Fibroblast of skin of left quadriceps (primary cell): ENCODE measurements around the gene CLIC4.
A peak's percentile ranks its signal among the peaks of the same experiment; 100 is the strongest.
"Not testable (repeated sequence)": the region's sequence is repeated elsewhere in the genome, so short reads cannot be mapped to it uniquely, and the experiment has no call there.

Source experiments
- DNase-seq, 2 experiments: peaks; one replicate each; pipeline ENCODE4 v3.0.0-alpha.2; 2013; ENCODE audit warnings: low read depth in 2 of 2

Gene CLIC4

GRCh38 chr1:24875257-24875656 is 130.0 kb downstream of the CLIC4 start:
- no peak for DNase-seq

- no peak for DNase-seq
These were observed 130.8 kb downstream of the CLIC4 start for GRCh38 chr1:24875991-24876506.

GRCh38 chr1:24878045-24878444 is 132.8 kb downstream of the CLIC4 start:
- no peak for DNase-seq

- DNase-seq, result peak; percentile 39 to 49
These were observed 133.8 kb downstream of the CLIC4 start for GRCh38 chr1:24878775-24879742.

- no peak for DNase-seq
These were observed 135.8 kb downstream of the CLIC4 start for GRCh38 chr1:24881034-24881433.

GRCh38 chr1:24884751-24885150 is 139.5 kb downstream of the CLIC4 start:
- no peak for DNase-seq

GRCh38 chr1:24886241-24886640 is 141.0 kb downstream of the CLIC4 start:
- DNase-seq, result no peak

GRCh38 chr1:24888061-24888970 is 143.1 kb downstream of the CLIC4 start:
- no peak for DNase-seq

- peak in 1 of 2 experiments; percentile 6 for DNase-seq
These were observed 143.9 kb downstream of the CLIC4 start for GRCh38 chr1:24888971-24889676.

- DNase-seq, result no peak
These were observed 145.6 kb downstream of the CLIC4 start for GRCh38 chr1:24890887-24891286.

- not testable (repeated sequence) for DNase-seq
These were observed 146.1 kb downstream of the CLIC4 start for GRCh38 chr1:24891367-24891766.

GRCh38 chr1:24892188-24893153 is 147.2 kb downstream of the CLIC4 start:
- DNase-seq, result no peak

GRCh38 chr1:24893431-24893830 is 148.2 kb downstream of the CLIC4 start:
- no peak for DNase-seq
